GM23338 (cell line): ENCODE data around the gene CASP6. TPM values are rescaled to one million over a fixed set of nuclear protein-coding genes. Genes with fewer than 3 reads are reported as not detected.

ENCODE experiments used
- ATAC-seq: fragments of 200-7000 bp; cut with Tn5 transposase; 3 replicates; pipeline ENCODE4 v1.9.1; 2020
- DNase-seq: peaks from one replicate; pipeline ENCODE4 v3.0.0-alpha.2; 2015; ENCODE audit warnings: low spot score
- H2AFZ ChIP-seq: fragments of 200-600 bp; sonication (generic); 2 replicates; pipeline ENCODE4 v1.8.0; 2016; ENCODE audit warnings: antibody characterized with exemption, mild to moderate bottlenecking, moderate library complexity
- H3F3A ChIP-seq: fragments of 200-600 bp; sonication (generic); replicated peaks from 2 replicates; pipeline ENCODE4 v1.8.0; 2017; ENCODE audit warnings: antibody characterized with exemption, mixed run types, low read depth
- H3K27ac ChIP-seq: fragments of 200-600 bp; sonication (generic); 2 replicates; pipeline ENCODE4 v1.6.1; 2016; ENCODE audit warnings: low read depth
- H3K27me3 ChIP-seq: fragments of 200-600 bp; sonication (generic); 2 replicates; pipeline ENCODE4 v1.8.0; 2016; ENCODE audit warnings: mild to moderate bottlenecking, mixed run types, moderate library complexity; ENCODE audit not compliant: insufficient read depth
- H3K36me3 ChIP-seq: fragments of 200-600 bp; sonication (generic); 2 replicates; pipeline ENCODE4 v1.8.0; 2016; ENCODE audit warnings: mild to moderate bottlenecking; ENCODE audit not compliant: insufficient read depth
- H3K4me1 ChIP-seq: fragments of 200-600 bp; sonication (generic); 2 replicates; pipeline ENCODE4 v1.8.0; 2016; ENCODE audit warnings: mild to moderate bottlenecking, moderate library complexity; ENCODE audit not compliant: insufficient read depth
- H3K4me2 ChIP-seq: fragments of 200-600 bp; sonication (generic); 2 replicates; pipeline ENCODE4 v1.7.1; 2017; ENCODE audit warnings: mixed run types
- H3K4me3 ChIP-seq: fragments of 200-600 bp; sonication (generic); 2 replicates; pipeline ENCODE4 v1.6.1; 2016; ENCODE audit warnings: mixed run types
- H3K79me2 ChIP-seq: fragments of 200-600 bp; sonication (generic); replicated peaks from 2 replicates; pipeline ENCODE4 v1.8.0; 2017; ENCODE audit warnings: mild to moderate bottlenecking; ENCODE audit not compliant: insufficient read depth
- H3K9me2 ChIP-seq: fragments of 200-600 bp; sonication (generic); 2 replicates; pipeline ENCODE4 v1.8.0; 2017; ENCODE audit not compliant: insufficient read depth
- H4K20me1 ChIP-seq: fragments of 200-600 bp; sonication (generic); replicated peaks from 2 replicates; pipeline ENCODE4 v1.8.0; 2017; ENCODE audit warnings: mild to moderate bottlenecking; ENCODE audit not compliant: insufficient read depth
- H3K27ac Mint-ChIP-seq: 2 replicates; pipeline ENCODE4 v1.8.0; 2020; ENCODE audit warnings: inconsistent platforms, mild to moderate bottlenecking, moderate library complexity, mixed read lengths
- H3K27me3 Mint-ChIP-seq: 3 replicates; pipeline ENCODE4 v1.8.0; 2022; ENCODE audit warnings: low read depth, mild to moderate bottlenecking, moderate library complexity, mixed read lengths, inconsistent platforms; ENCODE audit not compliant: insufficient read depth, poor library complexity
- H3K36me3 Mint-ChIP-seq: 3 replicates; pipeline ENCODE4 v1.8.0; 2021; ENCODE audit warnings: low read depth, mild to moderate bottlenecking, inconsistent platforms, moderate library complexity, mixed read lengths
- H3K4me1 Mint-ChIP-seq: 3 replicates; pipeline ENCODE4 v1.8.0; 2020; ENCODE audit warnings: mild to moderate bottlenecking, inconsistent platforms, mixed read lengths
- H3K4me3 Mint-ChIP-seq: 3 replicates; pipeline ENCODE4 v1.8.0; 2021; ENCODE audit warnings: moderate library complexity, mild to moderate bottlenecking, inconsistent platforms, mixed read lengths
- H3K9me3 Mint-ChIP-seq: 3 replicates; pipeline ENCODE4 v1.8.0; 2020; ENCODE audit warnings: moderate library complexity, mild to moderate bottlenecking, inconsistent platforms, mixed read lengths
- CREB1 ChIP-seq: fragments of 250-450 bp; sonication (Bioruptor Pico); IDR thresholded peaks from 2 replicates; pipeline ENCODE4 v1.5.0; 2020; ENCODE audit warnings: low read depth, mild to moderate bottlenecking, moderate library complexity
- EZH2 ChIP-seq: fragments of 200-600 bp; sonication (generic); IDR thresholded peaks from one replicate; pipeline ENCODE4 v1.8.0; 2017; ENCODE audit warnings: antibody characterized with exemption, mild to moderate bottlenecking, low read depth; ENCODE audit not compliant: unreplicated experiment
- EZH2phosphoT487 ChIP-seq: fragments of 200-600 bp; sonication (generic); IDR thresholded peaks from one replicate; pipeline ENCODE4 v1.8.1; 2018; ENCODE audit warnings: antibody characterized with exemption; ENCODE audit not compliant: unreplicated experiment
- JUNB ChIP-seq: IDR thresholded peaks from one replicate; pipeline ENCODE4 v1.6.1; 2016; ENCODE audit warnings: antibody characterized with exemption; ENCODE audit not compliant: unreplicated experiment
- NANOG ChIP-seq: IDR thresholded peaks from 2 replicates; pipeline ENCODE4 v1.6.1; 2016; ENCODE audit warnings: antibody characterized with exemption, borderline replicate concordance
- POLR2AphosphoS5 ChIP-seq: IDR thresholded peaks from 2 replicates; pipeline ENCODE4 v1.6.1; 2016; ENCODE audit warnings: antibody characterized with exemption, low read depth
- STAT1 ChIP-seq: IDR thresholded peaks from one replicate; pipeline ENCODE4 v1.6.1; 2016; ENCODE audit warnings: antibody characterized with exemption; ENCODE audit not compliant: unreplicated experiment
- ZNF114 ChIP-seq: fragments of 250-450 bp; sonication (Bioruptor Pico); IDR thresholded peaks from 2 replicates; pipeline ENCODE4 v1.5.0; 2020; ENCODE audit warnings: mild to moderate bottlenecking, moderate library complexity
- ZNF331 ChIP-seq: fragments of 250-450 bp; sonication (Bioruptor Pico); IDR thresholded peaks from 2 replicates; pipeline ENCODE4 v1.5.0; 2020; ENCODE audit warnings: low read depth, mild to moderate bottlenecking, moderate library complexity
- polyA plus RNA-seq: library from polyadenylated mRNA; unstranded; fragments of >200 nt; fragmentation: Nextera tagmentation; extraction: Ambion mirVana; gene quantifications from 2 replicates; pipeline ENCODE4 v1.2.1, GENCODE V29; 2016
- total RNA-seq: library from RNA; depleted of rRNA; stranded (reverse); fragments of >200 nt; shearing (Covaris generic); gene quantifications from 2 replicates; pipeline ENCODE4 v1.2.3, GENCODE V29; 2014
- TF ChIP-seq, protein P1 (sequence below): fragments of 250-450 bp; sonication (Bioruptor Pico); IDR thresholded peaks from 2 replicates; pipeline ENCODE4 v1.5.0; 2020; ENCODE audit warnings: mild to moderate bottlenecking, moderate library complexity
- TF ChIP-seq, protein P2 (sequence below), 2 experiments: fragments of 200-600 bp in 1 of 2; sonication (generic) in 1 of 2; conservative IDR thresholded peaks; 2 replicates each; pipeline versions ENCODE4 v1.5.1 to v1.6.1; 2016 to 2017; ENCODE audit warnings: antibody characterized with exemption in 2 of 2, low read depth in 2 of 2, mild to moderate bottlenecking in 2 of 2, moderate library complexity in 1 of 2
- TF ChIP-seq, protein P3 (sequence below): IDR thresholded peaks from one replicate; pipeline ENCODE4 v1.6.1; 2018; ENCODE audit warnings: antibody characterized with exemption; ENCODE audit not compliant: unreplicated experiment
- TF ChIP-seq, protein P4 (sequence below): IDR thresholded peaks from 2 replicates; pipeline ENCODE4 v1.6.1; 2016; ENCODE audit warnings: antibody characterized with exemption

The CASP6 gene
- total and polyA plus RNA-seq, 2 experiments from 2014 or later = 30.5 to 35.4 TPM

DNA sequence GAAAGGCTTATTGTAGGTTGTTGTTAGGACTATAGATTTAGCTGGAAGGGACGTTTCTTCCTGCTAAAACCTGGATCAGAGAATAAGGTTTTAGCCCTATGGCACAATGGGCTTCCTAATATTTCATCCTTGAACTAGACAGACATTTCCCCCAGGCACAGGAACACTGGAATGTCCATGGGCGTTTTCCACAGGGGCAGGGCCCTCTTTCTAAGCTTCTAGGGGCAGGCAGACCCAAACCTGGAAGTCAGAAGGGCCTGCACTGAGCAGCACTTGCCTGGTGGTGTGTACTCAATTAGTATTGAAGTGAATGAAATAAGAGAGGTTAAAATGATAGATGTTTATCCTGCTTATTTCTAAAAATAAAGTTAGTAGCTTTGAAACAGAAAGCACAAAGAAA lies 41.1 kb downstream of the CASP6 start:
- Mint-ChIP-seq H3K27ac (no peak overlapping the region), H3K4me3 (no peak overlapping the region), H3K9me3 (no peaks in the 10 kb centered on the region), H3K27me3 (no peaks in the 10 kb centered on the region), H3K4me1 (peaks cover 22% of the 10 kb centered on the region; the same call in 2 of the 3 replicates), H3K36me3 (no peaks in the 10 kb centered on the region)
- H3K79me2 ChIP-seq = no peaks in the 10 kb centered on the region
- H3K4me3 ChIP-seq = no peak overlapping the region
- no peak overlapping the region for H3K4me2 ChIP-seq
- H3F3A ChIP-seq = no peaks in the 10 kb centered on the region
- TF ChIP-seq CREB1 (CRISPR knock-in tag) (no peak), POLR2AphosphoS5 (no peak), JUNB (no peak), ZNF114 (CRISPR knock-in tag) (no peak), EZH2 (no peak), EZH2phosphoT487 (no peak), NANOG (no peak), ZNF331 (no peak), STAT1 (no peak)
- TF ChIP-seq, protein P1, sequence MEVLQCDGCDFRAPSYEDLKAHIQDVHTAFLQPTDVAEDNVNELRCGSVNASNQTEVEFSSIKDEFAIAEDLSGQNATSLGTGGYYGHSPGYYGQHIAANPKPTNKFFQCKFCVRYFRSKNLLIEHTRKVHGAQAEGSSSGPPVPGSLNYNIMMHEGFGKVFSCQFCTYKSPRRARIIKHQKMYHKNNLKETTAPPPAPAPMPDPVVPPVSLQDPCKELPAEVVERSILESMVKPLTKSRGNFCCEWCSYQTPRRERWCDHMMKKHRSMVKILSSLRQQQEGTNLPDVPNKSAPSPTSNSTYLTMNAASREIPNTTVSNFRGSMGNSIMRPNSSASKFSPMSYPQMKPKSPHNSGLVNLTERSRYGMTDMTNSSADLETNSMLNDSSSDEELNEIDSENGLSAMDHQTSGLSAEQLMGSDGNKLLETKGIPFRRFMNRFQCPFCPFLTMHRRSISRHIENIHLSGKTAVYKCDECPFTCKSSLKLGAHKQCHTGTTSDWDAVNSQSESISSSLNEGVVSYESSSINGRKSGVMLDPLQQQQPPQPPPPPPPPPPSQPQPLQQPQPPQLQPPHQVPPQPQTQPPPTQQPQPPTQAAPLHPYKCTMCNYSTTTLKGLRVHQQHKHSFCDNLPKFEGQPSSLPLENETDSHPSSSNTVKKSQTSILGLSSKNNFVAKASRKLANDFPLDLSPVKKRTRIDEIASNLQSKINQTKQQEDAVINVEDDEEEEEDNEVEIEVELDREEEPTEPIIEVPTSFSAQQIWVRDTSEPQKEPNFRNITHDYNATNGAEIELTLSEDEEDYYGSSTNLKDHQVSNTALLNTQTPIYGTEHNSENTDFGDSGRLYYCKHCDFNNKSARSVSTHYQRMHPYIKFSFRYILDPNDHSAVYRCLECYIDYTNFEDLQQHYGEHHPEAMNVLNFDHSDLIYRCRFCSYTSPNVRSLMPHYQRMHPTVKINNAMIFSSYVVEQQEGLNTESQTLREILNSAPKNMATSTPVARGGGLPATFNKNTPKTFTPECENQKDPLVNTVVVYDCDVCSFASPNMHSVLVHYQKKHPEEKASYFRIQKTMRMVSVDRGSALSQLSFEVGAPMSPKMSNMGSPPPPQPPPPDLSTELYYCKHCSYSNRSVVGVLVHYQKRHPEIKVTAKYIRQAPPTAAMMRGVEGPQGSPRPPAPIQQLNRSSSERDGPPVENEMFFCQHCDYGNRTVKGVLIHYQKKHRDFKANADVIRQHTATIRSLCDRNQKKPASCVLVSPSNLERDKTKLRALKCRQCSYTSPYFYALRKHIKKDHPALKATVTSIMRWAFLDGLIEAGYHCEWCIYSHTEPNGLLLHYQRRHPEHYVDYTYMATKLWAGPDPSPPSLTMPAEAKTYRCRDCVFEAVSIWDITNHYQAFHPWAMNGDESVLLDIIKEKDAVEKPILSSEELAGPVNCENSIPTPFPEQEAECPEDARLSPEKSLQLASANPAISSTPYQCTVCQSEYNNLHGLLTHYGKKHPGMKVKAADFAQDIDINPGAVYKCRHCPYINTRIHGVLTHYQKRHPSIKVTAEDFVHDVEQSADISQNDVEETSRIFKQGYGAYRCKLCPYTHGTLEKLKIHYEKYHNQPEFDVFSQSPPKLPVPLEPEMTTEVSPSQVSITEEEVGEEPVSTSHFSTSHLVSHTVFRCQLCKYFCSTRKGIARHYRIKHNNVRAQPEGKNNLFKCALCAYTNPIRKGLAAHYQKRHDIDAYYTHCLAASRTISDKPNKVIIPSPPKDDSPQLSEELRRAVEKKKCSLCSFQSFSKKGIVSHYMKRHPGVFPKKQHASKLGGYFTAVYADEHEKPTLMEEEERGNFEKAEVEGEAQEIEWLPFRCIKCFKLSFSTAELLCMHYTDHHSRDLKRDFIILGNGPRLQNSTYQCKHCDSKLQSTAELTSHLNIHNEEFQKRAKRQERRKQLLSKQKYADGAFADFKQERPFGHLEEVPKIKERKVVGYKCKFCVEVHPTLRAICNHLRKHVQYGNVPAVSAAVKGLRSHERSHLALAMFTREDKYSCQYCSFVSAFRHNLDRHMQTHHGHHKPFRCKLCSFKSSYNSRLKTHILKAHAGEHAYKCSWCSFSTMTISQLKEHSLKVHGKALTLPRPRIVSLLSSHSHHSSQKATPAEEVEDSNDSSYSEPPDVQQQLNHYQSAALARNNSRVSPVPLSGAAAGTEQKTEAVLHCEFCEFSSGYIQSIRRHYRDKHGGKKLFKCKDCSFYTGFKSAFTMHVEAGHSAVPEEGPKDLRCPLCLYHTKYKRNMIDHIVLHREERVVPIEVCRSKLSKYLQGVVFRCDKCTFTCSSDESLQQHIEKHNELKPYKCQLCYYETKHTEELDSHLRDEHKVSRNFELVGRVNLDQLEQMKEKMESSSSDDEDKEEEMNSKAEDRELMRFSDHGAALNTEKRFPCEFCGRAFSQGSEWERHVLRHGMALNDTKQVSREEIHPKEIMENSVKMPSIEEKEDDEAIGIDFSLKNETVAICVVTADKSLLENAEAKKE (CRISPR knock-in tag) = no peak
- TF ChIP-seq, protein P2, sequence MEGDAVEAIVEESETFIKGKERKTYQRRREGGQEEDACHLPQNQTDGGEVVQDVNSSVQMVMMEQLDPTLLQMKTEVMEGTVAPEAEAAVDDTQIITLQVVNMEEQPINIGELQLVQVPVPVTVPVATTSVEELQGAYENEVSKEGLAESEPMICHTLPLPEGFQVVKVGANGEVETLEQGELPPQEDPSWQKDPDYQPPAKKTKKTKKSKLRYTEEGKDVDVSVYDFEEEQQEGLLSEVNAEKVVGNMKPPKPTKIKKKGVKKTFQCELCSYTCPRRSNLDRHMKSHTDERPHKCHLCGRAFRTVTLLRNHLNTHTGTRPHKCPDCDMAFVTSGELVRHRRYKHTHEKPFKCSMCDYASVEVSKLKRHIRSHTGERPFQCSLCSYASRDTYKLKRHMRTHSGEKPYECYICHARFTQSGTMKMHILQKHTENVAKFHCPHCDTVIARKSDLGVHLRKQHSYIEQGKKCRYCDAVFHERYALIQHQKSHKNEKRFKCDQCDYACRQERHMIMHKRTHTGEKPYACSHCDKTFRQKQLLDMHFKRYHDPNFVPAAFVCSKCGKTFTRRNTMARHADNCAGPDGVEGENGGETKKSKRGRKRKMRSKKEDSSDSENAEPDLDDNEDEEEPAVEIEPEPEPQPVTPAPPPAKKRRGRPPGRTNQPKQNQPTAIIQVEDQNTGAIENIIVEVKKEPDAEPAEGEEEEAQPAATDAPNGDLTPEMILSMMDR (conservative IDR thresholded peaks at IDR 0.05; ENCODE audit: low read depth in 2 of 2) = no peak
- TF ChIP-seq, protein P3, sequence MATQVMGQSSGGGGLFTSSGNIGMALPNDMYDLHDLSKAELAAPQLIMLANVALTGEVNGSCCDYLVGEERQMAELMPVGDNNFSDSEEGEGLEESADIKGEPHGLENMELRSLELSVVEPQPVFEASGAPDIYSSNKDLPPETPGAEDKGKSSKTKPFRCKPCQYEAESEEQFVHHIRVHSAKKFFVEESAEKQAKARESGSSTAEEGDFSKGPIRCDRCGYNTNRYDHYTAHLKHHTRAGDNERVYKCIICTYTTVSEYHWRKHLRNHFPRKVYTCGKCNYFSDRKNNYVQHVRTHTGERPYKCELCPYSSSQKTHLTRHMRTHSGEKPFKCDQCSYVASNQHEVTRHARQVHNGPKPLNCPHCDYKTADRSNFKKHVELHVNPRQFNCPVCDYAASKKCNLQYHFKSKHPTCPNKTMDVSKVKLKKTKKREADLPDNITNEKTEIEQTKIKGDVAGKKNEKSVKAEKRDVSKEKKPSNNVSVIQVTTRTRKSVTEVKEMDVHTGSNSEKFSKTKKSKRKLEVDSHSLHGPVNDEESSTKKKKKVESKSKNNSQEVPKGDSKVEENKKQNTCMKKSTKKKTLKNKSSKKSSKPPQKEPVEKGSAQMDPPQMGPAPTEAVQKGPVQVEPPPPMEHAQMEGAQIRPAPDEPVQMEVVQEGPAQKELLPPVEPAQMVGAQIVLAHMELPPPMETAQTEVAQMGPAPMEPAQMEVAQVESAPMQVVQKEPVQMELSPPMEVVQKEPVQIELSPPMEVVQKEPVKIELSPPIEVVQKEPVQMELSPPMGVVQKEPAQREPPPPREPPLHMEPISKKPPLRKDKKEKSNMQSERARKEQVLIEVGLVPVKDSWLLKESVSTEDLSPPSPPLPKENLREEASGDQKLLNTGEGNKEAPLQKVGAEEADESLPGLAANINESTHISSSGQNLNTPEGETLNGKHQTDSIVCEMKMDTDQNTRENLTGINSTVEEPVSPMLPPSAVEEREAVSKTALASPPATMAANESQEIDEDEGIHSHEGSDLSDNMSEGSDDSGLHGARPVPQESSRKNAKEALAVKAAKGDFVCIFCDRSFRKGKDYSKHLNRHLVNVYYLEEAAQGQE = no peak
- TF ChIP-seq, protein P4, sequence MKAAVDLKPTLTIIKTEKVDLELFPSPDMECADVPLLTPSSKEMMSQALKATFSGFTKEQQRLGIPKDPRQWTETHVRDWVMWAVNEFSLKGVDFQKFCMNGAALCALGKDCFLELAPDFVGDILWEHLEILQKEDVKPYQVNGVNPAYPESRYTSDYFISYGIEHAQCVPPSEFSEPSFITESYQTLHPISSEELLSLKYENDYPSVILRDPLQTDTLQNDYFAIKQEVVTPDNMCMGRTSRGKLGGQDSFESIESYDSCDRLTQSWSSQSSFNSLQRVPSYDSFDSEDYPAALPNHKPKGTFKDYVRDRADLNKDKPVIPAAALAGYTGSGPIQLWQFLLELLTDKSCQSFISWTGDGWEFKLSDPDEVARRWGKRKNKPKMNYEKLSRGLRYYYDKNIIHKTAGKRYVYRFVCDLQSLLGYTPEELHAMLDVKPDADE = no peak
- no peak for DNase-seq
- no peaks in the 10 kb centered on the region for H3K9me2 ChIP-seq
- no peaks in the 10 kb centered on the region for H4K20me1 ChIP-seq
- ATAC-seq = peak; percentile 44
- peaks cover 25% of the 10 kb centered on the region for H3K4me1 ChIP-seq
- no peak overlapping the region for H2AFZ ChIP-seq
- no peaks in the 10 kb centered on the region for H3K27me3 ChIP-seq
- H3K36me3 ChIP-seq = no peaks in the 10 kb centered on the region
- H3K27ac ChIP-seq = no peak overlapping the region
